Heart right ventricle (tissue), 16 donors: ENCODE data around the gene RAB36. TPM values are rescaled to one million over a fixed set of nuclear protein-coding genes. Genes with fewer than 3 reads are reported as not detected.

ENCODE experiments used
- ATAC-seq, 8 donors: fragments of 200-7000 bp; cut with Tn5 transposase; one replicate each; pipeline ENCODE4 v1.9.1; 2020; ENCODE audit warnings: mild to moderate bottlenecking in 8 of 8, moderate library complexity in 8 of 8, moderate number of reproducible peaks in 1 of 8
- DNase-seq, 2 donors: peaks; one replicate each; pipeline ENCODE4 v3.0.0-alpha.2; 2020
- H3K27ac ChIP-seq, 10 donors: fragments of 200-600 bp; sonication (generic) in 2 of 10; one replicate each; pipeline versions ENCODE4 v1.5.0 to v1.8.0; 2020 to 2022; ENCODE audit warnings: mild to moderate bottlenecking in 3 of 10
- H3K27me3 ChIP-seq, 7 donors: fragments of 200-600 bp; one replicate each; pipeline ENCODE4 v1.8.0; 2021 to 2022; ENCODE audit warnings: mild to moderate bottlenecking in 2 of 7
- H3K36me3 ChIP-seq, 9 donors: fragments of 200-600 bp; sonication (generic) in 1 of 9; one replicate each; pipeline versions ENCODE4 v1.5.0 to v1.8.0; 2020 to 2022; ENCODE audit warnings: mild to moderate bottlenecking in 2 of 9
- H3K4me1 ChIP-seq, 9 donors: fragments of 200-600 bp; sonication (generic) in 1 of 9; one replicate each; pipeline versions ENCODE4 v1.5.0 to v1.8.0; 2020 to 2022; ENCODE audit warnings: mild to moderate bottlenecking in 4 of 9
- H3K4me3 ChIP-seq, 10 donors: fragments of 200-600 bp; sonication (generic) in 2 of 10; one replicate each; pipeline versions ENCODE4 v1.5.0 to v1.8.0; 2020 to 2022; ENCODE audit warnings: mild to moderate bottlenecking in 7 of 10, moderate library complexity in 2 of 10
- H3K9me3 ChIP-seq, 11 donors: fragments of 200-600 bp in 10 of 11; sonication (generic) in 2 of 11; one replicate each; pipeline versions ENCODE4 v1.5.0 to v1.8.0; 2013 to 2022; ENCODE audit warnings: mild to moderate bottlenecking in 2 of 11, control low read depth in 1 of 11, moderate library complexity in 1 of 11
- CTCF ChIP-seq, 9 donors: fragments of 200-600 bp; sonication (generic) in 2 of 9; IDR thresholded peaks; one replicate each; pipeline versions ENCODE4 v1.5.0 to v1.8.0; 2021 to 2022; ENCODE audit warnings: antibody characterized with exemption in 9 of 9, mild to moderate bottlenecking in 5 of 9, moderate library complexity in 1 of 9
- WGBS, 2 donors: extraction: QIAGEN DNeasy Blood & Tissue Kit; methylation state at CpG; one replicate each; pipeline ENCODE4 v1.1.7; 2013; ENCODE audit warnings: inconsistent platforms in 1 of 2; 5-methylcytosine and 5-hydroxymethylcytosine counted together
- intact Hi-C, 10 donors: fragments of 100-400 bp; cut with DNase I; formaldehyde crosslinking; loops; one replicate each; pipeline versions ENCODE4 v1.11.1 to v1.14.2; 2022
- polyA plus RNA-seq, 2 donors: library from polyadenylated mRNA; stranded (reverse); fragments of 200-250 nt; gene quantifications; one replicate each; pipeline ENCODE4 v1.2.3, GENCODE V29; 2013
- total RNA-seq, 10 donors: library from RNA; stranded (reverse); fragmentation: NEBNext Ultra II Directional in 3 of 10; extraction: Animal tissue kit (Norgen Biotek cat#: 25700) in 3 of 10; gene quantifications; one replicate each; pipeline versions ENCODE4 v1.2.1 to v1.2.4, GENCODE V29; 2021 to 2023
- donor health status: Arrhythmogenic right ventricular cardiomyopathy.
- donor health status: ischemic (EF 13 %, LVEDD 7.1; RV severe dilation, severe dysfunction).
- donor health status: healthy with polysubstance abuse.
- donor health status: DM: no; HTN: yes; CAD: no.
- donor health status: DM: no; HTN: no; CAD: no.
- donor health status: ischemic (EF 25% LVEDD 6.9; RV normal size, moderate dysfunction).
- donor health status: ischemic (EF 25% LVEDD 5.7; RV mildly dilated, moderate dysfunction).
- donor health status: healthy.
- donor health status: DM: yes; HTN: yes; CAD: no.
- donor health status: Ischemic cardiomyopathy.
- donor health status: ischemic (EF 35%, LVEDD 5.7; RV mildly dilated, moderate dysfunction).
- donor health status: nonischemic (EF 11% LVEDD 7.7; RV severe dilation, severe dysfunction).
- donor health status: DM: yes; HTN: yes; CAD: no.
- donor health status: PGD.
- donor health status: ischemic (EF 29% LVEDD 5.4; RV normal size, mild dysfunction).
- donor health status: nonischemic (EF 23%, LVEDD 6.1; RV moderate dilation, normal function).

The RAB36 gene
- total and polyA plus RNA-seq, 12 donors, result 0.15 to 1.00 (median 0.43) TPM

- H3K4me1 ChIP-seq, result peaks cover 0 to 22% (median 11%) of the 10 kb centered on the region in 9 donors
- WGBS, 2 donors, result 86 to 87% methylated on average over 9 of the region's 9 CpGs
- no peak overlapping the region for H3K4me3 ChIP-seq
- no peak overlapping the region for H3K27ac ChIP-seq
- H3K27me3 ChIP-seq, result no peaks in the 10 kb centered on the region
- no peak for TF ChIP-seq CTCF (IDR thresholded peaks at IDR 0.05)
- intact Hi-C loops, result loop anchor here in 4 of 10 donors (10.0 kb wide), 4 partner anchors 269 to 779 kb away; no protein-coding TSS in a partner anchor
- H3K36me3 ChIP-seq, result peaks cover 0 to 8% (median 0%) of the 10 kb centered on the region in 9 donors
- ATAC-seq, result no peak
- DNase-seq, result no peak
- no peaks in the 10 kb centered on the region for H3K9me3 ChIP-seq
These were observed 21.4 kb upstream of the RAB36 start for GRCh38 chr22:23123804-23124254.

- no peaks in the 10 kb centered on the region for H3K27me3 ChIP-seq
- WGBS, 2 donors, result 77 to 83% methylated on average over 19 of the region's 19 CpGs
- H3K9me3 ChIP-seq, result no peaks in the 10 kb centered on the region
- peaks cover 0 to 8% (median 0%) of the 10 kb centered on the region in 9 donors for H3K36me3 ChIP-seq
- H3K4me1 ChIP-seq, result peaks cover 0 to 15% (median 9%) of the 10 kb centered on the region in 9 donors
- H3K4me3 ChIP-seq, result no peak overlapping the region
- DNase-seq (no peak), ATAC-seq (no peak)
- TF ChIP-seq CTCF (IDR thresholded peaks at IDR 0.05), result no peak
- no peak overlapping the region for H3K27ac ChIP-seq
- intact Hi-C loops, result loop anchor here in 4 of 10 donors (10.0 kb wide), 4 partner anchors 270 to 780 kb away; no protein-coding TSS in a partner anchor
These were observed 20.4 kb upstream of the RAB36 start for GRCh38 chr22:23124611-23125511.

DNA sequence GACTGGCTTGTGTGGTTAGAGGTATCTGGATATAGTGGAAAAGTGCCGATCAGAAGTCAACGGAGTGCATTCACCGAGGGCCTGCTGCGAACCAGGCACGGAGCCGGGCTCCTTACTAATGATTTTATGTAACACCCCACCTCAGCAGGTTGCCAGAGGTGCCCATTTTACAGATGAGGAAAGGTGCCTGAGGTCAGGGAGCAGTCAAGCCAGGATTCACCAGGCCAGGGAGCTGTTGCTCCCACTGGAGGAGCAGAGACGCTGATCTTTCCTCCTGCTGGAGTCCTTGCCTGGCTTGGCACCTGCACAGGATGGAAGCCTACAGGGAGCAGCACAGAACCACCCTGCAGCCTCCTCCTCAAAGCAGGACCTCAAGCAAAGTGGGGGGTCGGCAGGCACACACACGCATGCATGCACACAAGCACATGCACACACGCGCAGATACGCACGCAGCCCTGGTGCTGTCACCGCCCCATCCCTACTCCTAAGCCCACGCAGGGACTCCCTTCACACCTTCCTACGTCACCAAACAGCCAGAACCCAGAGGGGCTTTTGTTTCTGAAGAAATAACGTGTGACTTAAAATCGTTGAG is 19.7 kb upstream of the RAB36 start:
- intact Hi-C loops, result loop anchor here in 4 of 10 donors (10.0 kb wide), 4 partner anchors 271 to 781 kb away; no protein-coding TSS in a partner anchor

More for the DNA sequence above, 19.7 kb upstream of the RAB36 start:
- no peak overlapping the region for H3K4me3 ChIP-seq
- peaks cover 0 to 11% (median 7%) of the 10 kb centered on the region in 9 donors for H3K4me1 ChIP-seq
- no peak for DNase-seq
- no peak for TF ChIP-seq CTCF (IDR thresholded peaks at IDR 0.05)
- 89 to 90% methylated on average over 18 of the region's 18 CpGs for WGBS, 2 donors
- H3K27ac ChIP-seq, result no peak overlapping the region
- H3K36me3 ChIP-seq, result peaks cover 0 to 8% (median 0%) of the 10 kb centered on the region in 9 donors
- H3K9me3 ChIP-seq, result no peaks in the 10 kb centered on the region
- H3K27me3 ChIP-seq, result no peaks in the 10 kb centered on the region
- no peak for ATAC-seq
